Measurements from ENCODE around the gene ISLR.

Gene ISLR

DNA sequence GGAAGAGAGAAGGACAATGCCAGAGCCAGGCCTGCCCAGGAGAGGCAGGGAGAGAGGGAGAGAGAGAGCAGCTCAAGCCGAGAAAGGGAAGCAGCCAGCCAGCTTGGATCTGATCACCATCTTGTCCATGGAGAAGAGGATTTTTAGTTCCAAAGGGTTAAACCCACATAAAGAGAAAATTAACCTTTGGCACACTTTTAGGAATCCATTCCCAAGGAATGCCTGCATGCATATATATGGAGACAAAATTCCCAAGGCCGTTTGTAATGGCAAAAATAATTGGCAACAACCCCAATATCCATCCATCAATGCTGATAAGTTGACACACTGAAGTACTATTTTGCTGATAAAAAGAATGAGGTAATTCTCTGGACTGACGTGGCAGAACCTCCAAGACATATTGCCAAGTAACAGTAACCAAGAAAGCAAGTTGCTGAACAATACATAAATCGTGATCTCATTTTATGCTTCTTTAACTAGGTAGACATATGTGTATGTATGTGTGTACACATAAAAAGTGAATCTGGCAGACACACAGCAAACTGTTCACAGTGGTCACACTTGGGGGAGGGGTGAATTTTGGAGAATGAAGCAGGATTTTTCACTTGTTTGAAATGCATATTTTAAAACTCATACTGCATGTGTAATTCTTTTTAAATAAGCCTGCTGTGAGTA, 36.6 kb downstream of the ISLR start:
- peak; percentile 44 for DNase-seq (ENCODE audit: low spot score)
- no peak for FAIRE-seq

DNA sequence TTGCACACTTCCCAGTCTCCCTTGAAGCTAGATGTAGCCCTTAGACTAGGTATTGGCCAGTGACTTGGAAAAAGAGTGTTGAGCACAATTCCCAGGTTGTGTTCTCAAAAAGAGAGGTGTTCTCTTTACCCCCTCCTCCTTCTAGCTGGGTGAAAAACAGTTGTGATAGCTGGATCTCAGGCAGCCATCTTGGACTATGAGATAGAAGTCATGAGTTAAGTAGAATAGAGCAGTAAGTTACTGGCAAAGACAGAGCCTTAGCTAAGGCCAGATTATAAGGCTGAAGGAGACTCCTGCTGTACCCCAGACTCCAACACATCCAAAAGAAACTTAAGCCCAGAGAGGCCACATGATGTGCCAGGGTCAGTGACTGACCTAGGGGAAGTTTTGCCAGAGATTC, 37.2 kb downstream of the ISLR start:
- no peak for FAIRE-seq
- no peak for DNase-seq (ENCODE audit: low spot score)

DNA sequence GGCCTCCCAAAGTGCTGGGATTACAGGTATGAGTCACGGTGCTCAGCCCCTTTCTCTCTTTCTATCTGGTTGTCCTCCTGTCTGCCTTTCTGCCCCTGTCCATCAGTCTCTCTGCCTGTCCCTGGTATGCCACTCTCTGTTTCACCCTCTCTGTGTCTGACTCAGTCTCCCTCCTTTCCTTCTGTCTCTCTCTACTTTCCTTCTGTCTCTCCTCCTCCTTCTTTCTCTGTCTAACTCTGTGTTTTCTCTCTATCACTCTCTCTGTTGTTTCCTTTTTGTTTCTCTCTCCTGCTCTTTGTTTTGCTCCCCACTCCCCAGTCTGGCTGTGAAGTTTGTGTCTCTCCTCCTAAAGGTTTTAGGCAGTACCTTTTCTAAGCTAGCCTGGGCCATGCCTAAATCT, 38.1 kb downstream of the ISLR start:
- FAIRE-seq (no peak), DNase-seq (ENCODE audit: low spot score) (no peak)

DNA sequence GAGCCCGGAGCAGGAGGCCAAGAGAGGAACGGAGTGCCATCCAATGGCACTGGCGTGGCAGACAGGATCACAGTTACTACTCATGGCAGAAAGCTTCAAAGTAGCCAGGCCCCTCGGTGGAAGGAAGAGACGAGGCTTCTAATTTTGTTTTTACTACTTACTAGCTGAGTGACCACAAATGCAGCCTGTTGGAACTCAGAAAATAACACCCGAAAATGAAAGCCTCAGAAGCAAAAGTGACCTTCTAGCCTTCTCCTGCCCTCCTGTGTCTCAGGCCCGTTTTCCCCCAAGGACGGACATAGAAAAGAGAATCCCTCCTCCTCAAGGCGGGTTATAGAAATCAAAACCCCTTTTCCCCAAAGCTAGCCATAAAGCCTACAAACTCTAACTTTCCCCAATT, 39.0 kb downstream of the ISLR start:
- FAIRE-seq (no peak), DNase-seq (ENCODE audit: low spot score) (no peak)

DNA sequence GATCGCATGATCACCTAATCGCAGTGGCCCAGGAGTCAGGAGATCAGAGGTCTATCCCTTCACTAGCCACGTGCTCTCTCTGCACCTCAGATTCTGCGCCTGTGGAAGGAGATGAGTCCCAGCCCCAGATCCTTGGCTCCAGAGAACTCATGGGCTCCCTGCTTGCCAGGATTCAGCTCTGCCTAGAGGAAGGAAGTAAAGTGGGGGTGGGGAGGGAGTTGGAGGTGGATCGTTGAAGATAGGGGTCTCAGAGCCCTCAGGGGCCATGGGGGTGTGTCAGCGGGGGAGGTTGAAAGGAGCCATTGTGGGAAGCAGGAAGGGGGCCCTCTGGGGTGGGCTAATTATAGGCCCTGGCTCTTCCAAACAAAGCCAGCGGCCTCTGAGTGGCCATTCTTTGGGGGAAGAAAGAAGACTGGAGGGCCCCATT, 40.4 kb downstream of the ISLR start:
- DNase-seq (ENCODE audit: low spot score) (no peak), FAIRE-seq (no peak)

DNA sequence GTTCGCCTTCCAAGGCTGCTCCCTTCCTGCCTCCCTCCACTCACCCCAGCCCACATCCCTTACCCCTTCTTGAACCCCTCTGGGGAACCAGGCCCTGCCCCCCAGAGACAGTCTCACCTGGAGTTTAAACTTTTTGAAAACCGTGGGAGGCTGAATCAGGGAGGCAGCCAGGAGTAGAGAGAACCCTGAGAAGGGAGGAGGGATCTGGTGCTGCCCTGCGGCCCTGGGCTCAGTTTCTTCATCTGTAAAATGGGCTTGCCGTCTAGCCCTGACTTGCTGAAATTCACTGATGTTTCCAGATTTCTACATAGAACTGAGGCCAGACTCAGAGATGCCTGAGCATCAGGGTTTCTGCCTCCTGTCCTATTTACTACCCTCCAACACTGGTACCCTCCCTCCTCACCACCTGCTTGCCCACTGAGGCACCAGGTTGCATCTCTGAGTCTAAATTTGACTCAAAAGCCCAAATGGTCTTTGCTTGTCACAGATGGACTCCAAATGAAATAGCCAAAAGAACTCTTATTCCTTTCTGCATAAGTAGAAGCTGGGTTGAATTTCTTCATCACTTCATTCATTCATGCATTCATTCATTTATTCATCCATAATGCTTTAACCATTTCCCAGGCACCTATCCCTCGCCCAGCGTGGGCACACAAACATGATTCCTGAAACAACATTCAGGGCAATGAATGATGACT, 41.0 kb downstream of the ISLR start:
- DNase-seq (ENCODE audit: low spot score) (no peak), FAIRE-seq (no peak)

DNA sequence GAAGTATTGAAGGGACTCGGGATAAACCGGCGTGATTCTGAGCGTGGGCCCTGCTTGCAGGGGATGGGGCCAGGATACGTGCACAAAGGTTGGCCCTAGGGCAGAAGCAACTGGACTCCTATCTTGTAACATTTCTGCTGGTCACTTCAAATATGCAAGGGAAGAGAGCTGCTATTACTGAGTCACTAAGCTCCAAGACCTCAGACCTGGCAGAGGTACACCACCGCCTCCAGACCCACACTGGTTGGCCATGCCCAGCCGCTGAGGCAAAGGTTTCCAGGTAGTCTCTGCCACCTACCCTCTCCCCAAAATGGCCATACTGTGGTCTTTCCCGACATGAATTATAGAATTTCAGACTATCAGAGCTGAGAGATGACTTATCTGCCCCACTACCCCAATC, 42.4 kb downstream of the ISLR start:
- FAIRE-seq, result no peak
- DNase-seq (ENCODE audit: low spot score), result no peak

DNA sequence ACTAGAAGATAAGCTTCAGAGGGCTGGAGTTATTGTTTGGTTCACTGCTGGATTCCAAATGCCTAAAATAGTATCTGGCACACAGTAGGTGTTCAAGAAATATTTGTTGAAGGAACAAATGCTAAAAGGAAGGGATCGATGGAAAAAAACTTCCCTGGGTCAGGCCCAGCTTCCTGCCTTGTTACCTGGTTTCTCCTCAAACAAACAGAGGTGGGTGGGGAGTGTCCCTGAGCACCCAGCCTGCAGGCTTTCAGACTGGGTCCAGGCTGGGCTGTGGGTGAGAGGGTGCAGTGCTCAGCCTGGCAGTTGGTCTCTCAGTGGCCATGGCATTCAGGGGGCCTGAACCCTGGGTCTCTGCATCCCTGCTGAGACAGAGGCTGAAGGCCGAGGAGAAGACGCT, 43.4 kb downstream of the ISLR start:
- DNase-seq (ENCODE audit: low spot score), result no peak
- no peak for FAIRE-seq

DNA sequence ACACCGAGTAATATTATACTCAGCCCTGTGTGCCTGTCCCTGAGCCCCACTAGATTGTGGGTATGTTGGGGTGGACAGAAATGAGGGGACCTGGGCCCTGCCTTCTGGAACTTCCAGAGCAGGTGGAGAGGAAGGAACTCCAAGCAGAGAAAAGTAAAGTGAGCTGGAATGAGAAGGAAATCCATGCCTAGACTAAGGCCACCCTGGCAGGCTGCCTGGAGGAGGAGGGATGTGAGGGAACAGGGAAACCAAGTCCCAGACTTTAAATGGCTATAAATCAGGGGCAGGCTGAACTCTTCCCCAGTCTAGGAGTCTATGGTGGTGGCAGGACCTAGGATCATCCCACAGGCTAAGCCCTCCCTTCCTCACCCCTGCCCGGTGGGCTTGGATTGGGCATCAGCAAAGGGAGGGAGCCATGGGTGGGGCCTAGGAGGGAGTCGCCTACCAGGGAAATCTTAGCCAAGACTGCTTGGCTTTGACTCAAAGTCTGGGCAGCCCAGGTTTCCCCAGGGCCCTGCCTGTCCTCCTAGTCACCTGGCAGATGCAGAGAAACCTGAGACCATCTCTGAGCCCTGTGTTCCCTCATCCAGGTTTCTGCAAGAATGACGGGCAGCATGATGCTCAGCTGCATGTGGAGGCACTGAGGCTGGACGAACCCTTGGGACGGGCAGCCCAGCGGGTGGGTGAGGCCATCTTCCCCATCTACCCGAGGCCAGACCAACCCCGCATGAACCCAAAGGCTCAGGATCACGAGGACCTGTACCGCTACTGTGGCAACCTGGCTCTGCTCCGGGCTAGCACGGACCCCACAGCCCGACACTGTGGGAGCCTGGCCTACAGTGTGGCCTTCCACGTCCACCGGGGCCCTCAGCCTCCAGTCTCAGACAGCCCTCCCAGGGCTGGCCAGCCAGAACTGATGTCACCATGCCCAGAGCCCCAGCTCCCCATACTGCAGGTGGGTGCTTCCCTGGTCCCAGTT, 44.7 kb downstream of the ISLR start:
- DNase-seq (ENCODE audit: low spot score) (no peak), FAIRE-seq (no peak)

DNA sequence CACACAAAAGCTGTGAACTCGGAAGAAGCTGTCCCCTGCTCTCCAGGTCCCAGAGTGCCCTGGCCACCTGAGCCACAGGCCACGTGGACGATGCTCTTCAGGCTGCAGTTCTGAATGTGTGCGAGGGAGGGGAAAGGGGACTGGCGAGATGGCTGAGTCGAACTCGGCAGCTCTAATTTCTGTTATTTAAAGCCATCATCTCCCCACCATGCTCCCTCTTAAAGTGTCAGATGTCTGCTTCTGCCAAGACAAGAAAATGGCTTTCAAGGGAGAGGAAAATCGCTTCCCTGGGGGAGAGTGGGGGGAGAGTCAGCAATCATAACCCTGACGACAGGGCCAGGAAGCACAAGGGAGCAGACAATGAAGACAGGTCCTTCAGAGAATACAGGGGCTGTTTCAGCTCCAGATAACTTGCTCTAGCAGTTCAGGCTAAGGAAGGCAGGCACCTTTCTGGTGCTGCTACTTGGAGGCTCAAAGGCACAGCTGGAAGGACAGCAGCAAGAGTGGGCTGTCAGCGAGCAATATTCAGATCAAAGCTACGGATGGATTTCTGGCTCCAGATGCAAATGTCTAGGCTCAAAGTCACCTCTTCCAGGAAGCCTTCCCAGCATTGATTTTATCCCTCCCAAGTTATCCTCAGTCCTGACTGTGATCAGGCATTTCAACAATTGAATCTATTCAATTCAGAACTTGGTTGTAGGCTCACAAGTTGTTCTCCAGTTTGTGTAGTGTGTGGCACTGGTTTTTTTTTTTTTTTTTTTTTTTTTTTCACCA, 47.2 kb downstream of the ISLR start:
- no peak for FAIRE-seq
- DNase-seq (ENCODE audit: low spot score), result no peak

DNA sequence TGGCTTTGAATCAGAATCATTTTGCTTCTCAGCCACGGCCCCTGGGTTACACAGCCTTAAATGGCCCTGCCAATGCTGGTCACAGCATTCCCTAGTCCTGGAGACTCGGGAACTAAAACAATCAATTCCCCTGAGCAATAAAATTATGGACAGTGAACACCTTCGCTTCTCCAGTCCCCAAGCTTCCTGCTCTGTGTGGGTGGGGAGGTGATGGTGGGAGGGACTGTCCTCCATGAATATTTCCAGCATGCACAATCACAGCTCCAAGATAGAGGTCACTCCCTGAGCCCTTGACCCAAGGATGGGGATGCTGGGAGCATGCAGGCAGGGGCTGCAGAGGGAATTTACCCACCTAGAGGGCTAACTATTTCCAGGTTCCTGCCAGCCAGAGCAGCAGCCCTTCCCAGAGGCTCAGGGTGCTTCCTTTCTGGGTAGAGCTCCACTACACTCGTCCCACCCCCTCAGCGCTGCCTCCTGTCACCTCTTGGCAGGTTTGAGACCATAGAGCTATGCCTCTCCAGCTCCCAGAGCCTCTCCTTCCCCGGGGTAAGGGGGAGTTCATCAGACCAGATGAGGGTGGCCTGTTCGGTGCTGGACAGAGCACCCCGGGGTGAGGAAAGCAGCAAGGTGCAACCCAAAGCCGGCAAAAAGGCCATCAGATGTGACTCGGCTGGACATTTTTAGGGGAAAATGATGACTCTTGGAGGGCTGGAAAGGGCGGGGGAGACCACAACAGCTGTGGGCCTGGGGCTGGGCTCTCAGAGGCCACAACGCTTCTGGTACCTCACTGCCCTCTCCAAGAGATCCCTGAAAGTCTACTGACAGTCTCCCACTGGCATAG, 48.1 kb downstream of the ISLR start:
- no peak for DNase-seq (ENCODE audit: low spot score)
- no peak for FAIRE-seq

DNA sequence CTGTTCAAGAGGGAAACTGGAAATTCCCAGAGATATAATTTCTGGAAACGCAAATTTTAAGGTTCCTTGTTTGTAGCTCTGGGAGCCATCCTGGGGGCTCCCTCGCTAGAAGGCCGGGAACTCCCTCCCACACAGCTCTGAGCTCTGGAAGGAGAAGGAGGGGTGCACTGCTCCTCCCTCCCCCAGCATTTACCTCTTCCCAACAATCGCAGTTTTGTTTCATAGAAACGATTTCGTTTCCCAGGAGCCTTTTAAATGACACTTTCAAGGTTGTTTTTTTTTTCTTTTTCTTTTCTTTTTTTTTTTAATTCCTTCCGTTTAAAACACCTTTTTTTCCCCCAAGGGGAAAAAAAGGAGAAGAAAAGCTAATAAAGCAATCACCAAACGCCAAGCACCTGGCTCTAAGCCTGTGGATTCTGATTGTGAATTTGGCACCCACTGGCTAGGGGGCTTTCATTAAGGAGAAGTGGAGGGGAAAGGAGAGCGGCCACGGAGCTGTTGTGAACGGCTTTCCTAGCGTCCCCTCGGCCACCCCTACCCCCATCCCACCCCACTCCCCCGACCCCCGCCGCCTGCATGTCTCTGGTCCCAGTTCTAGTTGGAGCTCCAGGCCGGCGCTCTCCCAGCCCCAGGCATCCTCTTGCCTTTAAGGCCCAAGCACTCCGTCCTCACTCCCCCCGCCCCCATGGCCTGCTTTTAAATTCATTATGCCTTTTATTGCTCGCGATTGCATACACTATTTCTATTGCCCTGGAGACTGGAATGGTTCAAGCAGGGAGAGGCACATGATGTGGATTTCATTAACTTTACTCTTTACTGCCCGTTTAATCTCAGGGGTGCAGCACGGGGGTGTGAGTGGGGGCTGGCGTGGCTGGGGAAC, 49.0 kb downstream of the ISLR start:
- no peak for DNase-seq (ENCODE audit: low spot score)
- no peak for FAIRE-seq

DNA sequence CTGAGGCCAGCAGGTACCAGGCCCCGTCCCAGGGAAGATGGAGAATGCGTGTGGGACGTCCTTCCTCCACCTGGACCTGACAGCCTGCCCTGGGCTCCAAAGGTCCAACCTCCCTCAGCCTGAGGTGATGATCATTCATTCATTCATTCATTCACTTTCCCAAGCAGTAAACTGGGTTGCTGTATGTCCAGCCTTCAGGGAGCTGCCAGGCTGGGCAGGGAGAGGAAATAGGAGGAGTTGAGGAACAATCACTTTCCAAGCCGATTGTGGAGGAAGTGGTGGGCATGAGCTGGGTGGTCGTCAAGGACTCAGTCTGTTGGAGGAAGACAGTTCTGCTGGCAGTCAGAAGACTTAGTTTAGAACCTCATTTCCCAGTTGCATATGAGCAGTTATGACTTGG, 52.4 kb downstream of the ISLR start:
- DNase-seq (ENCODE audit: low spot score), result no peak
- FAIRE-seq, result no peak
